ENCODE results near the gene JMJD4.

DNA sequence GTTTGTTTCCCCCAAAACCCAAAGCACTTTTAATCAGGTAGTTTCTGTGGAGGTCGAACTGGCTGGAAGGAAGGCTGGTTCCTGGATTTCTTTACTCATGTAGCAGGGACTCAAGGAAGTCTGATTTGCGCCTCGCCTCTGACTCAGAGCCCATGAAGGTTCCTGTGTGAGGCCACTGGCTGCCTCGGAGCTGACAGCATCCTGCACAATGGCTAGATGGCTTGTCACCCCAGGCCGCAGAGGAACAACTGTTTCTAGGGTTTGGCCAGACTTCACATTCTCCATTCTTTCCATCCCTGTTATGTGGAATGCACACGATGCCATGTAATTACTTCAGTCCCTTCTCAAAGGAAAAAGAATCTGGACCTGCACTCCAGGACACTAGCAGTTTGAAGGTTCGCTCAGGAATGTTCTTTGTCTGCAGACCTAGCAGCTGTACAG, 41.2 kb upstream of the JMJD4 start:
- no peak for TF ChIP-seq POLR2A (IDR thresholded peaks at IDR 0.05)
- TF ChIP-seq, protein P1, sequence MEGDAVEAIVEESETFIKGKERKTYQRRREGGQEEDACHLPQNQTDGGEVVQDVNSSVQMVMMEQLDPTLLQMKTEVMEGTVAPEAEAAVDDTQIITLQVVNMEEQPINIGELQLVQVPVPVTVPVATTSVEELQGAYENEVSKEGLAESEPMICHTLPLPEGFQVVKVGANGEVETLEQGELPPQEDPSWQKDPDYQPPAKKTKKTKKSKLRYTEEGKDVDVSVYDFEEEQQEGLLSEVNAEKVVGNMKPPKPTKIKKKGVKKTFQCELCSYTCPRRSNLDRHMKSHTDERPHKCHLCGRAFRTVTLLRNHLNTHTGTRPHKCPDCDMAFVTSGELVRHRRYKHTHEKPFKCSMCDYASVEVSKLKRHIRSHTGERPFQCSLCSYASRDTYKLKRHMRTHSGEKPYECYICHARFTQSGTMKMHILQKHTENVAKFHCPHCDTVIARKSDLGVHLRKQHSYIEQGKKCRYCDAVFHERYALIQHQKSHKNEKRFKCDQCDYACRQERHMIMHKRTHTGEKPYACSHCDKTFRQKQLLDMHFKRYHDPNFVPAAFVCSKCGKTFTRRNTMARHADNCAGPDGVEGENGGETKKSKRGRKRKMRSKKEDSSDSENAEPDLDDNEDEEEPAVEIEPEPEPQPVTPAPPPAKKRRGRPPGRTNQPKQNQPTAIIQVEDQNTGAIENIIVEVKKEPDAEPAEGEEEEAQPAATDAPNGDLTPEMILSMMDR (IDR thresholded peaks at IDR 0.05): no peak
